Erythroblast (primary cell): Measurements from ENCODE around the gene PCDH8.

Source experiments
- GATA1 ChIP-seq: IDR thresholded peaks from 2 replicates; pipeline ENCODE4 v1.6.1; 2011; ENCODE audit warnings: low read depth, mild to moderate bottlenecking, control low read depth, low read length, moderate library complexity
- POLR2A ChIP-seq: IDR thresholded peaks from 2 replicates; pipeline ENCODE4 v1.6.1; 2011; ENCODE audit warnings: mild to moderate bottlenecking, low read length

DNA sequence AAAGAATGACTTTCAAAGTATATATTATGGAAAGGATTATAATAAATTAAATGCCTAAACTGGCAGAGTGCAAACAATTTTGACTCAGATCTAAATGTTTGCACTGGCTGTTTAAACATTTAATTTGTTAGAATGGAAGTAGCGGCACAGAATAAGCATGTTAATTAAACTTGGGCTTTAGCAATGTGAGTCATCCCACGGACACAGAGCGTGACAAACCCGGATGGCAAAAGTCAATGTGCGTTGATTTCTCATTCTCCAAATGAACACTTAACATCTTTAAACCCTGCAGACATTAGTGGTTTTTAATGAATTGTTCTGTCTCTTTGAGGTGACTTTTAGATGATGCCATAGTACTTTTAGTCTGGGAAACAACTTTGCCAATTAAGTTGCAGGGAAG is 38.4 kb downstream of the PCDH8 start:
- TF ChIP-seq POLR2A (no peak), GATA1 (no peak)
